Kasumi-1 (cell line): ENCODE data around the gene RNF212.
"Not testable (repeated sequence)": the region's sequence is repeated elsewhere in the genome, so short reads cannot be mapped to it uniquely, and the experiment has no call there.

ENCODE experiments used
- DNase-seq, 2 experiments: peaks; one replicate each; lab custom pipeline; 2025; lab: John Stamatoyannopoulos, UW

RNF212 gene

DNA sequence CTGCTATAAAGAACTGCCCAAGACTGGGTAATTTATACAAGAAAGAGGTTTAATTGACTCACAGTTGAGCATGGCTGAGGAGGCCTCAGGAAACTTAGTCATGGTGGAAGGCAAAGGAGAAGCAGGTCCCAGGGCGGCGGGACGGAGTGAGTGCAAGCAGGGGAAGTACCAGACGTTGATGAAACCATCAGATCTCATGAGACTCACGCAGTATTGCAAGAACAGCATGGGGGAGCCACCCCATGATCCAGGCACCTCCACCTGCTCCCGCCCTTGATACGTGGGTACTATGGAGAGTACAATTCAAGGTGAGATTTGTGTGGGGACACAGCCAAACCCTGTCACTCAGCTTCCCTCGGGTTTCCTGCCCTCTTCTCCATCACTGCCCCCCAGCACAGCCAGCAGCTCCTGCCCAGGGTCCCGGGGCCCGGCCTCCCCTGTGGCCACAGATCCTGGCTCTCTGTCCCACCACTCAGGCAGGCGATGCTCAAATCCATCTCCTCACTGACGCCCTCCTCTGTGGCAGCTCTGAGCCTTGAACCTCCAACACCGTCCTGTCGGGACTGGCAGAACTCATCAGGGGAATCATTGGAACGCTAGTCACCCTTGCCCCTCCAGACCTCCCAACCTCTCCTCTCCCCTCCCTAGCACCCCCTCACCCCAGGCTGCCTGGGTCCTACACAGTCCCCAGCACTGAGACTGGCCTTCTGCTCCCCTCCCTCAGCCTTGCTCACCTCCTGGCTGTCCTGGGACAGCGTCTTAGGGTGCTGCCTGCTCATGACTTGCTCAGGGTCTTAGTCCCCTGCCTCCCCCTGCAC, 64.4 kb downstream of the RNF212 start:
- DNase-seq: peak in 1 of 2 experiments; percentile 9

GRCh38 chr4:1047976-1048772, 65.2 kb downstream of the RNF212 start:
- no peak for DNase-seq

DNA sequence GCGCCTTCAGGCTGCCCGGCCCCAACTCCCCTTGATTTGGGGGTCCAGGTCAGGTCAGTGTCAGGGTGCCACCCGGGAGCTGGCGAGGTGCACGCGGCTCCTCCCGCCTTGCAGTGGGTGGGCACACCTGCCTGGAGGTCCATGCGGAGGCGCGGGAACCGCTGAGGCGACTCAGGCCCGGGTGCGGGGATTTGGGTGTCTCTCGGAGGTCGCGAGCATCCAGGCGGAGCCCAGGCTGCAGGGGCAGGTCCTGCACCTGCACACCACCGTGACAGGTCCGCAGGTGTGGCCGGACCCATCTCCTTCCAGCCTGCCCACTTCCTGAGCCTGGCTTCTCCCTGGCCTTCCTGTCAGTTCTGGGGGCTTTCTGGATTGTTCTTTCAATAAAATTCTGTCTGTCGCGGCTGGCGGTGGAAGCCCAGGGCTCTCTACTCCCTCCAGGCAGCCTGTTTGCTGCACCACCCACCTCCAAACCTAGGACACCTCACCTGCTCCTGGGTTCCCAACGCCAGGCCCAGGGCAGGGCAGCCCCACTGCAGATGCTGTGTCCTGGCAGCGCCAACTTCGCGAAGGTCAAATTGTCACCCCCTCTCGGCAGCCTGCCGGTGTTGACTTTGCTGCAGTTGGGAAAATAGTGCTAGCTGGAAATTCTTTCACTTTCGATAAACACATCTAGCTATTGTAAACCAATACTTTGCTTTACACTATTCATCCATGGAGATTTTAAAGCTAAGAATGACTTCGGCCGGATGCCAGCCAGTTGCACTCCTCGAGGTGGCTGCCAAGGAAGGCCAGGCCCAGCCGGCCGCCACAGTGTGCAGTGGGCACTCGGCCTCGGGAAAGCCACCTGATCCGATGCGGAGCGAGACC, 66.0 kb downstream of the RNF212 start:
- DNase-seq: no peak

- not testable (repeated sequence) for DNase-seq
Measured at GRCh38 chr4:1046581-1047011, 66.8 kb downstream of the RNF212 start.

DNA sequence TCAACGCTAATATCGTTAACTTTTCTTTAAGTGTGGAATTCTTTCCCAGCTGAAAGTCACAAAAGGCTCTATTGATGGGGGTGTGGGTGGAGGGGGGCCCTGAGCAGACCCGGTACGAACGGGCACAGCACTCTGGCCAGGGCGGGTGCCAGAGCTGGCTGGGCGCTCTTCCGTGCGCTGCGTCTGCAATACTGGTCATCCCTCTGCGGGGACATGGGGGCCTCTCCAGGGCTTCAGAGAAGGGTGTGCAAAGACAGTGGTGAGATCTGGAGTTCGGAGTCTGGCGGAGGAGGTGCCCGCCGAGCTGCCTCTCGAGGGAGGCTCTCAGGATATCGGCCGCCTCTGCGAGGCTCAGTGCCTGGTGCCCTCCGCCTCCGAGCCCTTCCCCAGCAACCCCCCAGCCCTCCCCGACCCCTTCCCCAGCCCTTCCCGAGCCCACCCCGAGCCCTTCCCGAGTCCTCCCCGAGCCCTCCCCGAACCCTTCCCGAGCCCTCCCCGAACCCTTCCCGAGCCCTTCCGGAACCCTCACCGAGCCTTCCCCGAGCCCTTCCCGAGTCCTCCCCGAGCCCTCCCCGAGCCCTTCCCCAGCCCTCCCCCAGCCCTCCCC, 67.7 kb downstream of the RNF212 start:
- no peak for DNase-seq

GRCh38 chr4:1045193-1045594, 68.2 kb downstream of the RNF212 start:
- DNase-seq: no peak

DNA sequence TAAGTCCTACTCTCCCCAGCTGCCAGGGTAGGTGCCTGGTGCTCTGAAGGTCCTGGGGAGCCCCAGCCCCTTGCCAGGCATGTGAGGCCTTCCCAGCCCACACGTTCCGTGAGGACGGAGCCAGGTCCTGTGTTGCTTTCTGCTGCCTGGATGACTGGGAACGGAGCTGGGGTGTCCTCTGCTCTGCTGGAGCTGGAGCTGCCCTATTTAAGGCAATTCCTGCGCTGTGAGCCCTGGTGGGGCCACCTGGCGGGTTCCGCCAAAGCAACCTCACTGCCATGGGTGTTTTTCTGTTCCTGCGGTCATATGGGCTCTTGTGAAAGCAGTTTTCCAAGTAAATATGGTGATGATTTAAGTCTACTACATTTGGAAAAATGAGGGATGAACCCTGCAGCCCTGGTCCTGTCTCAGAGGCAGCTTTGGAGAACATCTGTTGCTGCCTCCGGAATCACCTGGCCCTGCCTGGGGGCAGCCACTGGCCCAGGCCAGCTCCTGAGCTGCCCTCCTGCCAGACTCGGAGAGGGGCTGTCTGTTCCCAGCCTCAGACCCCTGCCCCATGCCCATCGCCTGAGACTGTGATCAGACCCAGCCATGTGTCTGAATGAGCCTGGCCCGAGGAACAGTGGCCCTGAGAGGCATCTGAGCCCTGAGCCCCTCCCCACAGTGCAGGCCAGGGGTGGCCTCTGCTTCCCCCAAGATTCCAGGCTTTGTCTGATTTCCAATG, 68.7 kb downstream of the RNF212 start:
- DNase-seq: no peak

- DNase-seq: no peak
Measured at GRCh38 chr4:1043651-1044468, 69.5 kb downstream of the RNF212 start.

- DNase-seq: no peak
Measured at GRCh38 chr4:1043162-1043561, 70.2 kb downstream of the RNF212 start.

GRCh38 chr4:1042352-1043055, 70.9 kb downstream of the RNF212 start:
- no peak for DNase-seq

- no peak for DNase-seq
Measured at GRCh38 chr4:1041936-1042330, 71.4 kb downstream of the RNF212 start.

GRCh38 chr4:1041147-1041935, 72.0 kb downstream of the RNF212 start:
- DNase-seq: no peak

- no peak for DNase-seq
Measured at GRCh38 chr4:1040344-1041146, 72.8 kb downstream of the RNF212 start.

DNA sequence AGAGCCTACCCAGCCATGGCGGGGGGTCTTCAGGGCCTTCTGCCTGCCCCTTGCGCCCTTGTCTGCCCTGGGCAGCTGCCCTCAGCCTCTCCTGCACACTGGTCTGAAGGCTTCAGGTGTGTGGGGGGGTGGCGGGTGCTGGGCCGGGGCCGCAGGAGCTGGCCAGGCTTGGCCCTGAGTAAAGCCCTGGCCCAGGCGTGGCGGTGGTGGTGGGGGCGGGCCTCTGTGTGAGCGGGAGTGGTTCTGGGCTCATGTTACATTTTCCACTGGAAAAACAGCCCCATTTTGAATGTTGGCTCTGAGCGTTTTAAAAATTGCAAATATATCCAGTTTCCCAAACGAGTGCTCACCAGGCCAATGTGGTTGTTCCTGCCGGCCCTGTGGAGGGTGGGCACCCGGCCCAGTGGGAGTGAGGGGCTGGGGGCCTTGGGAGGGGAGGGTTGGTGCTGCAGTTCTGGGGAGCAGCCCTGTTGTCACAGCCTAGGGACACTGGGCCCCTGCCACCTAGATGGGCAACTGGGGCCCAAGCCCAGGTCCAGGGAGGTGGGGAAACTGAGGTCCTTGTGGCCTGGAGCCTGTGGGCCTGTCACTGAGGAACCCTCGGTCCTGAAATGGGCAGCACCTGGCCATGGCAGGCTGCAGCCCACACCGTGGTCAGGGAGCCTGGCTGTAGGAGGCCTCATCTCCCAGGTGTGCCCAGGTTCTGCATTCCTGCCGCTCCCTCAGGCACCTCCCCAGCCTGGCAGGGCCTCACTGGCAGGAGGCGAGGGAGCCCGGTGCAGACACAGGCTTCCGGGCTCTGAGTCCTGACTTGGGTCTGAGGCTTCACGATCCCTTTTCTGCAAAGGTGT, 73.6 kb downstream of the RNF212 start:
- no peak for DNase-seq

- no peak for DNase-seq
Measured at GRCh38 chr4:1038948-1039492, 74.3 kb downstream of the RNF212 start.

GRCh38 chr4:1036976-1037810, 76.2 kb downstream of the RNF212 start:
- DNase-seq: no peak
